ENCODE measurements around the gene GRIN2D.

The GRIN2D gene

DNA sequence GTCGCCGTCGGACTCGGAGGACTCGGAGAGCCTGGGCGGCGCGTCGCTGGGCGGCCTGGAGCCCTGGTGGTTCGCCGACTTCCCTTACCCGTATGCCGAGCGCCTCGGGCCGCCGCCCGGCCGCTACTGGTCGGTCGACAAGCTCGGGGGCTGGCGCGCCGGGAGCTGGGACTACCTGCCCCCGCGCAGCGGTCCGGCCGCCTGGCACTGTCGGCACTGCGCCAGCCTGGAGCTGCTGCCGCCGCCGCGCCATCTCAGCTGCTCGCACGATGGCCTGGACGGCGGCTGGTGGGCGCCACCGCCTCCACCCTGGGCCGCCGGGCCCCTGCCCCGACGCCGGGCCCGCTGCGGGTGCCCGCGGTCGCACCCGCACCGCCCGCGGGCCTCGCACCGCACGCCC lies 49.8 kb downstream of the GRIN2D start:
- DNase-seq, result no peak
